Neuronal stem cell (in vitro differentiated cells): ENCODE data around the gene PTGR1.

ENCODE experiments used
- DNase-seq: peaks from one replicate; pipeline ENCODE4 v3.0.0-alpha.2; 2013; ENCODE audit warnings: low spot score
- H2AFZ ChIP-seq: one replicate; pipeline ENCODE4 v1.6.1; 2013; ENCODE audit warnings: mild to moderate bottlenecking, low read length, inconsistent platforms
- H2AK5ac ChIP-seq: 2 replicates; pipeline ENCODE4 v1.6.1; 2013; ENCODE audit warnings: low read depth, mild to moderate bottlenecking, inconsistent platforms, low read length, moderate library complexity, mixed read lengths
- H2BK120ac ChIP-seq: 2 replicates; pipeline ENCODE4 v1.6.1; 2013; ENCODE audit warnings: low read depth, mild to moderate bottlenecking, inconsistent platforms, low read length, moderate library complexity, mixed read lengths
- H2BK12ac ChIP-seq: one replicate; pipeline ENCODE4 v1.6.1; 2013; ENCODE audit warnings: low read length, inconsistent platforms
- H2BK15ac ChIP-seq: 2 replicates; pipeline ENCODE4 v1.6.1; 2013; ENCODE audit warnings: mild to moderate bottlenecking, low read length, inconsistent platforms, mixed read lengths
- H2BK5ac ChIP-seq: one replicate; pipeline ENCODE4 v1.6.1; 2013; ENCODE audit warnings: inconsistent platforms, mild to moderate bottlenecking, low read length, moderate library complexity
- H3K14ac ChIP-seq: one replicate; pipeline ENCODE4 v1.6.1; 2013; ENCODE audit warnings: low read length, inconsistent platforms
- H3K18ac ChIP-seq: 2 replicates; pipeline ENCODE4 v1.6.1; 2013; ENCODE audit warnings: low read length, inconsistent platforms
- H3K23ac ChIP-seq: 2 replicates; pipeline ENCODE4 v1.6.1; 2013; ENCODE audit warnings: low read depth, mild to moderate bottlenecking, mixed read lengths, low read length, inconsistent platforms; ENCODE audit not compliant: poor library complexity
- H3K27ac ChIP-seq: replicated peaks from 3 replicates; pipeline ENCODE4 v1.5.1; 2013; ENCODE audit warnings: low read length, inconsistent platforms
- H3K27me3 ChIP-seq, 3 experiments: 2 replicates each; pipeline ENCODE4 v1.6.1; 2013; ENCODE audit warnings: low read length in 3 of 3, mild to moderate bottlenecking in 2 of 3, inconsistent platforms in 1 of 3, low read depth in 1 of 3, mixed read lengths in 1 of 3, moderate library complexity in 1 of 3; ENCODE audit not compliant: control insufficient read depth in 3 of 3, insufficient read depth in 3 of 3
- H3K36me3 ChIP-seq, 2 donors: replicated peaks in 1 of 2; 2 replicates each; pipeline ENCODE4 v1.6.1; 2013; ENCODE audit warnings: low read length in 2 of 2; ENCODE audit not compliant: control insufficient read depth in 2 of 2, insufficient read depth in 2 of 2
- H3K4ac ChIP-seq: 2 replicates; pipeline ENCODE4 v1.6.1; 2013; ENCODE audit warnings: inconsistent platforms, mild to moderate bottlenecking, low read length, moderate library complexity
- H3K4me1 ChIP-seq, 2 donors: 1 replicate in 1 of 2; 2 replicates in 1 of 2; pipeline ENCODE4 v1.6.1; 2013; ENCODE audit warnings: low read length in 2 of 2, low read depth in 1 of 2; ENCODE audit not compliant: control insufficient read depth in 2 of 2, insufficient read depth in 1 of 2
- H3K4me2 ChIP-seq: one replicate; pipeline ENCODE4 v1.6.1; 2013; ENCODE audit warnings: mild to moderate bottlenecking, low read length, inconsistent platforms; ENCODE audit not compliant: insufficient read depth, poor library complexity, severe bottlenecking
- H3K4me3 ChIP-seq, 2 donors: 2 replicates each; pipeline ENCODE4 v1.5.1; 2013; ENCODE audit warnings: low read length in 2 of 2, mild to moderate bottlenecking in 2 of 2, inconsistent platforms in 1 of 2, moderate library complexity in 1 of 2
- H3K79me1 ChIP-seq: one replicate; pipeline ENCODE4 v1.6.1; 2013; ENCODE audit warnings: low read depth, mild to moderate bottlenecking, inconsistent platforms, low read length, moderate library complexity
- H3K9ac ChIP-seq: one replicate; pipeline ENCODE4 v1.6.1; 2013; ENCODE audit warnings: mild to moderate bottlenecking, low read depth, low read length, inconsistent platforms; ENCODE audit not compliant: poor library complexity
- H3K9me3 ChIP-seq, 2 donors: replicated peaks in 1 of 2; 2 replicates each; pipeline versions ENCODE3 to v1.6.1; 2013; ENCODE audit warnings: low read length in 2 of 2, mild to moderate bottlenecking in 2 of 2, inconsistent platforms in 1 of 2, low read depth in 1 of 2, mixed read lengths in 1 of 2, moderate library complexity in 1 of 2; ENCODE audit not compliant: control insufficient read depth in 2 of 2, insufficient read depth in 1 of 2
- H4K8ac ChIP-seq: one replicate; pipeline ENCODE4 v1.6.1; 2013; ENCODE audit warnings: low read depth, mild to moderate bottlenecking, inconsistent platforms, low read length, moderate library complexity
- H4K91ac ChIP-seq: one replicate; pipeline ENCODE4 v1.6.1; 2013; ENCODE audit warnings: low read length, low read depth, mild to moderate bottlenecking, inconsistent platforms; ENCODE audit not compliant: poor library complexity
- WGBS, 2 donors: extraction: QIAGEN DNeasy Blood & Tissue Kit; methylation state at CpG; one replicate each; pipeline ENCODE4 v1.1.7; 2013; ENCODE audit warnings: missing lambda C conversion rate in 2 of 2, mixed read lengths in 1 of 2; ENCODE audit not compliant: insufficient read length in 2 of 2, insufficient replicate concordance in 1 of 2; ENCODE audit errors: extremely low coverage in 2 of 2; 5-methylcytosine and 5-hydroxymethylcytosine counted together

The PTGR1 gene

GRCh38 chr9:111598733-111599091, 735 bp downstream of the PTGR1 start:
- Histone ChIP-seq H3K4ac (no peak overlapping the region), H2BK5ac (no peak overlapping the region), H3K4me1 (peaks cover 0 to 5% of the 10 kb centered on the region in 2 donors), H3K14ac (no peak overlapping the region), H4K8ac (no peak overlapping the region), H3K27ac (no peak overlapping the region), H3K9me3 (no peaks in the 10 kb centered on the region), H2BK15ac (no peak overlapping the region), H4K91ac (no peak overlapping the region), H3K36me3 (peaks cover 13 to 14% of the 10 kb centered on the region in 2 donors), H2BK120ac (no peak overlapping the region), H2BK12ac (no peak overlapping the region), H2AK5ac (no peak overlapping the region), H3K27me3 (peaks cover 0 to 6% (median 0%) of the 10 kb centered on the region in 3 experiments), H3K9ac (no peak overlapping the region), H3K4me2 (peak overlapping the region; percentile 89), H2AFZ (peak overlapping the region; percentile 87), H3K79me1 (no peaks in the 10 kb centered on the region), H3K23ac (no peak overlapping the region), H3K18ac (no peak overlapping the region), H3K4me3 (peak overlapping the region; percentile 61 to 87)
- no CpG with 5 or more reads among the region's 16 CpGs for WGBS, 2 donors
- peak; percentile 23 for DNase-seq

GRCh38 chr9:111597852-111598732, 1.4 kb downstream of the PTGR1 start:
- Histone ChIP-seq H3K9ac (peak overlapping the region; percentile 52), H3K9me3 (no peaks in the 10 kb centered on the region), H3K79me1 (no peaks in the 10 kb centered on the region), H3K4me1 (peaks cover 0 to 5% of the 10 kb centered on the region in 2 donors), H3K23ac (no peak overlapping the region), H4K8ac (no peak overlapping the region), H3K36me3 (peaks cover 14 to 15% of the 10 kb centered on the region in 2 donors), H3K14ac (no peak overlapping the region), H2AK5ac (no peak overlapping the region), H4K91ac (no peak overlapping the region), H3K27me3 (peaks cover 0 to 6% (median 0%) of the 10 kb centered on the region in 3 experiments), H3K4me3 (peak overlapping the region; percentile 61 to 87), H3K4ac (no peak overlapping the region), H2BK5ac (no peak overlapping the region), H3K27ac (no peak overlapping the region), H2AFZ (peak overlapping the region; percentile 87), H3K4me2 (peak overlapping the region; percentile 89), H2BK15ac (no peak overlapping the region), H2BK12ac (no peak overlapping the region), H2BK120ac (no peak overlapping the region), H3K18ac (peak overlapping the region; percentile 96)
- WGBS, 2 donors = no CpG with 5 or more reads among the region's 41 CpGs
- peak; percentile 49 for DNase-seq

- Histone ChIP-seq H3K36me3 (peaks cover 5 to 17% of the 10 kb centered on the region in 2 donors), H2AFZ (no peak overlapping the region), H3K9ac (no peak overlapping the region), H3K14ac (no peak overlapping the region), H3K4me2 (no peak overlapping the region), H2BK12ac (no peak overlapping the region), H3K4ac (no peak overlapping the region), H4K8ac (no peak overlapping the region), H3K27ac (no peak overlapping the region), H2AK5ac (no peak overlapping the region), H4K91ac (no peak overlapping the region), H3K9me3 (no peaks in the 10 kb centered on the region), H2BK120ac (no peak overlapping the region), H3K27me3 (no peaks in the 10 kb centered on the region), H3K18ac (no peak overlapping the region), H3K4me1 (no peaks in the 10 kb centered on the region), H2BK15ac (no peak overlapping the region), H2BK5ac (no peak overlapping the region), H3K23ac (no peak overlapping the region), H3K79me1 (no peaks in the 10 kb centered on the region), H3K4me3 (no peak overlapping the region)
- no CpG with 5 or more reads among the region's 5 CpGs for WGBS, 2 donors
- no peak for DNase-seq
Observed at GRCh38 chr9:111588846-111589245, 10.6 kb downstream of the PTGR1 start.

- no peak overlapping the region for H3K9ac ChIP-seq
- no peak overlapping the region for H3K18ac ChIP-seq
- H2AK5ac ChIP-seq = no peak overlapping the region
- H3K4me2 ChIP-seq = no peak overlapping the region
- no peak overlapping the region for H3K23ac ChIP-seq
- no peak overlapping the region for H3K4ac ChIP-seq
- no peaks in the 10 kb centered on the region for H3K4me1 ChIP-seq
- H3K14ac ChIP-seq = no peak overlapping the region
- H4K91ac ChIP-seq = no peak overlapping the region
- no peak overlapping the region for H3K4me3 ChIP-seq
- no peaks in the 10 kb centered on the region for H3K79me1 ChIP-seq
- no peak overlapping the region for H2BK12ac ChIP-seq
- no CpG with 5 or more reads among the region's 5 CpGs for WGBS, 2 donors
- no peaks in the 10 kb centered on the region for H3K9me3 ChIP-seq
- no peak overlapping the region for H4K8ac ChIP-seq
- no peak overlapping the region for H2BK120ac ChIP-seq
- H3K27me3 ChIP-seq = no peaks in the 10 kb centered on the region
- H3K27ac ChIP-seq = no peak overlapping the region
- H3K36me3 ChIP-seq = peaks cover 11 to 29% of the 10 kb centered on the region in 2 donors
- H2BK5ac ChIP-seq = no peak overlapping the region
- no peak overlapping the region for H2BK15ac ChIP-seq
- no peak for DNase-seq
- no peak overlapping the region for H2AFZ ChIP-seq
Observed at GRCh38 chr9:111586378-111586777, 13.1 kb downstream of the PTGR1 start.
